Measurements from ENCODE around the gene GALNT5. TPM values are rescaled to one million over a fixed set of nuclear protein-coding genes. Genes with fewer than 3 reads are reported as not detected.

Gene GALNT5
- total RNA-seq, 1 donor from 2014 or later = 2.0 TPM

GRCh38 chr2:157311706-157312105 lies 54.2 kb downstream of the GALNT5 start:
- DNase-seq (ENCODE audit: low read depth) = no peak
- no peak for TF ChIP-seq CTCF (conservative IDR thresholded peaks at IDR 0.05; ENCODE audit: low read depth, low read length)
- H3K4me3 ChIP-seq (ENCODE audit: low read depth, low read length) = no peak overlapping the region

- no peak for DNase-seq (ENCODE audit: low read depth)
- no peak for TF ChIP-seq CTCF (conservative IDR thresholded peaks at IDR 0.05; ENCODE audit: low read depth, low read length)
- no peak overlapping the region for H3K4me3 ChIP-seq (ENCODE audit: low read depth, low read length)
These were observed 55.5 kb downstream of the GALNT5 start for GRCh38 chr2:157312866-157313486.

GRCh38 chr2:157315901-157316300 lies 58.4 kb downstream of the GALNT5 start:
- no peak overlapping the region for H3K4me3 ChIP-seq (ENCODE audit: low read depth, low read length)
- TF ChIP-seq CTCF (conservative IDR thresholded peaks at IDR 0.05; ENCODE audit: low read depth, low read length) = no peak
- DNase-seq (ENCODE audit: low read depth) = no peak

GRCh38 chr2:157318884-157319283 lies 61.4 kb downstream of the GALNT5 start:
- no peak for DNase-seq (ENCODE audit: low read depth)
- no peak overlapping the region for H3K4me3 ChIP-seq (ENCODE audit: low read depth, low read length)
- no peak for TF ChIP-seq CTCF (conservative IDR thresholded peaks at IDR 0.05; ENCODE audit: low read depth, low read length)

GRCh38 chr2:157319795-157320194 lies 62.3 kb downstream of the GALNT5 start:
- H3K4me3 ChIP-seq (ENCODE audit: low read depth, low read length) = no peak overlapping the region
- TF ChIP-seq CTCF (conservative IDR thresholded peaks at IDR 0.05; ENCODE audit: low read depth, low read length) = no peak
- DNase-seq (ENCODE audit: low read depth) = no peak

- no peak for DNase-seq (ENCODE audit: low read depth)
These were observed 62.9 kb downstream of the GALNT5 start for GRCh38 chr2:157320409-157320808.

More at GRCh38 chr2:157320409-157320808, 62.9 kb downstream of the GALNT5 start:
- H3K4me3 ChIP-seq (ENCODE audit: low read depth, low read length) = no peak overlapping the region
- no peak for TF ChIP-seq CTCF (conservative IDR thresholded peaks at IDR 0.05; ENCODE audit: low read depth, low read length)

Measured in epithelial cell of proximal tubule (primary cell).